HG02870 (cell line): ENCODE measurements around the gene MED13L.

Experiments
- ATAC-seq: cut with Tn5 transposase; IDR thresholded peaks from one replicate; pipeline ENCODE4 v1.9.1; 2021; ENCODE audit warnings: mild to moderate bottlenecking, moderate library complexity; ENCODE audit not compliant: unreplicated experiment

MED13L gene

GRCh38 chr12:115926037-115926670 lies 351.3 kb downstream of the MED13L start:
- no peak for ATAC-seq

GRCh38 chr12:115923851-115924250 lies 353.6 kb downstream of the MED13L start:
- ATAC-seq: no peak

- ATAC-seq: no peak
Observed at GRCh38 chr12:115922952-115923564, 354.4 kb downstream of the MED13L start.

GRCh38 chr12:115920395-115921183 lies 356.9 kb downstream of the MED13L start:
- no peak for ATAC-seq

GRCh38 chr12:115918763-115919162 lies 358.7 kb downstream of the MED13L start:
- ATAC-seq: no peak

GRCh38 chr12:115916910-115917668 lies 360.4 kb downstream of the MED13L start:
- no peak for ATAC-seq

- no peak for ATAC-seq
Observed at GRCh38 chr12:115914122-115914521, 363.4 kb downstream of the MED13L start.

GRCh38 chr12:115912440-115912839 lies 365.1 kb downstream of the MED13L start:
- no peak for ATAC-seq

GRCh38 chr12:115911360-115911759 lies 366.1 kb downstream of the MED13L start:
- ATAC-seq: no peak

GRCh38 chr12:115910057-115910456 lies 367.4 kb downstream of the MED13L start:
- no peak for ATAC-seq
